HCT116 (cell line): ENCODE data around the gene LYPD6. TPM values are rescaled to one million over a fixed set of nuclear protein-coding genes. Genes with fewer than 3 reads are reported as not detected.

Experiments
- ATAC-seq: fragments of 200-7000 bp; cut with Tn5 transposase; 2 replicates; pipeline ENCODE4 v1.9.1; 2020; ENCODE audit warnings: mild to moderate bottlenecking, moderate library complexity
- BruUV-seq: library from RNA; stranded (reverse); fragments of 400-500 nt; replicated peaks from 2 replicates; lab custom pipeline; 2021; lab: Mats Ljungman, UMichigan
- CTCF ChIA-PET: fragments of 300-600 bp; sonication (Branson Sonifier 250); formaldehyde crosslinking; loops from one replicate; lab custom pipeline; 2021; ENCODE audit warnings: antibody characterized with exemption; lab: Charles Lee
- POLR2A ChIA-PET: fragments of 300-600, 350-600 bp; sonication (Branson Sonifier 250); formaldehyde crosslinking; loops from one replicate; lab custom pipeline; 2021; ENCODE audit warnings: antibody characterized with exemption; lab: Charles Lee
- RAD21 ChIA-PET, 2 experiments: fragments of 300-600 bp; sonication (Branson Sonifier 250); formaldehyde crosslinking; loops; one replicate each; lab custom pipeline; 2023; ENCODE audit warnings: low total read pairs in 2 of 2; ENCODE audit not compliant: uncharacterized antibody in 2 of 2, unreplicated experiment in 2 of 2, low non-redundant PET in 1 of 2; lab: Charles Lee
- DNase-seq: peaks from one replicate; pipeline ENCODE4 v3.0.0-alpha.2; 2010; ENCODE audit warnings: low read depth, low spot score
- H2AFZ ChIP-seq: fragments of 200-600 bp; shearing (Covaris generic), sonication (generic); 2 replicates; pipeline ENCODE4 v1.6.1; 2017; ENCODE audit warnings: low read depth, mixed run types, mixed read lengths, antibody characterized with exemption, low read length; ENCODE audit not compliant: poor library complexity, severe bottlenecking
- H3K27ac ChIP-seq: 2 replicates; pipeline ENCODE4 v1.5.1; 2012; ENCODE audit warnings: low read depth, low read length
- H3K27me3 ChIP-seq: fragments of 200-600 bp; sonication (generic); 2 replicates; pipeline ENCODE4 v1.6.1; 2016; ENCODE audit warnings: mixed run types, low read length, mixed read lengths; ENCODE audit not compliant: insufficient read depth
- H3K36me3 ChIP-seq, 2 experiments: fragments of 200-500 bp in 1 of 2; fragments of 200-600 bp in 1 of 2; sonication (Bioruptor generic) in 1 of 2; sonication (generic) in 1 of 2; 2 replicates each; pipeline versions ENCODE4 v1.5.1 to v1.6.1; 2014 to 2016; ENCODE audit warnings: low read length in 2 of 2, inconsistent platforms in 1 of 2, mixed read lengths in 1 of 2, mixed run types in 1 of 2; ENCODE audit not compliant: insufficient read depth in 2 of 2, control insufficient read depth in 1 of 2
- H3K4me1 ChIP-seq, 2 experiments: fragments of 200-600 bp in 1 of 2; sonication (generic) in 1 of 2; 2 replicates each; pipeline versions ENCODE4 v1.5.1 to v1.6.1; 2012 to 2017; ENCODE audit warnings: low read length in 2 of 2, inconsistent platforms in 1 of 2, mild to moderate bottlenecking in 1 of 2, mixed read lengths in 1 of 2, mixed run types in 1 of 2, moderate library complexity in 1 of 2; ENCODE audit not compliant: insufficient read depth in 2 of 2, control insufficient read depth in 1 of 2
- H3K4me2 ChIP-seq: fragments of 200-600 bp; sonication (generic); 2 replicates; pipeline ENCODE4 v1.6.1; 2017; ENCODE audit warnings: mixed run types, low read length, mixed read lengths
- H3K4me3 ChIP-seq, 2 experiments: fragments of 200-600 bp in 1 of 2; sonication (generic) in 1 of 2; replicated peaks in 1 of 2; 2 replicates each; pipeline ENCODE4 v1.5.1; 2011 to 2016; ENCODE audit warnings: low read length in 2 of 2, control low read depth in 1 of 2, low read depth in 1 of 2, mild to moderate bottlenecking in 1 of 2, mixed read lengths in 1 of 2, mixed run types in 1 of 2
- H3K79me2 ChIP-seq: fragments of 200-600 bp; sonication (generic); 2 replicates; pipeline ENCODE4 v1.6.1; 2017; ENCODE audit warnings: mild to moderate bottlenecking, mixed run types, low read length, moderate library complexity, mixed read lengths; ENCODE audit not compliant: insufficient read depth
- H3K9ac ChIP-seq: fragments of 200-600 bp; sonication (generic); 2 replicates; pipeline ENCODE4 v1.6.1; 2016; ENCODE audit warnings: low read length, mixed read lengths
- H3K9me2 ChIP-seq: fragments of 200-600 bp; sonication (generic), shearing (Covaris generic); 2 replicates; pipeline ENCODE4 v1.6.1; 2017; ENCODE audit warnings: mixed run types, mild to moderate bottlenecking, moderate library complexity; ENCODE audit not compliant: insufficient read depth
- H3K9me3 ChIP-seq, 2 experiments: fragments of 200-500 bp in 1 of 2; fragments of 200-600 bp in 1 of 2; sonication (Bioruptor generic) in 1 of 2; sonication (generic) in 1 of 2; 2 replicates each; pipeline ENCODE4 v1.6.1; 2014 to 2017; ENCODE audit warnings: low read length in 2 of 2, mixed read lengths in 2 of 2, inconsistent platforms in 1 of 2, low read depth in 1 of 2, mild to moderate bottlenecking in 1 of 2, mixed run types in 1 of 2, moderate library complexity in 1 of 2; ENCODE audit not compliant: control insufficient read depth in 1 of 2, insufficient read depth in 1 of 2
- H4K20me1 ChIP-seq: fragments of 200-600 bp; sonication (generic), shearing (Covaris generic); 2 replicates; pipeline ENCODE4 v1.6.1; 2017; ENCODE audit warnings: mixed run types, mild to moderate bottlenecking, moderate library complexity; ENCODE audit not compliant: insufficient read depth
- CTCF ChIP-seq, 3 experiments: fragments of 200-600 bp in 1 of 3; sonication (generic) in 1 of 3; IDR thresholded peaks in 2 of 3; conservative IDR thresholded peaks in 1 of 3; 2 replicates each; pipeline ENCODE4 v1.5.1; 2012 to 2017; ENCODE audit warnings: low read depth in 2 of 3, low read length in 2 of 3, antibody characterized with exemption in 1 of 3, borderline replicate concordance in 1 of 3, control low read depth in 1 of 3, mild to moderate bottlenecking in 1 of 3, mixed read lengths in 1 of 3, mixed run types in 1 of 3, moderate library complexity in 1 of 3; ENCODE audit not compliant: insufficient read depth in 1 of 3
- FOSL1 ChIP-seq: IDR thresholded peaks from 2 replicates; pipeline ENCODE4 v1.6.1; 2012; ENCODE audit warnings: low read depth
- POLR2AphosphoS5 ChIP-seq: IDR thresholded peaks from 2 replicates; pipeline ENCODE4 v1.6.1; 2011; ENCODE audit warnings: mild to moderate bottlenecking, low read depth, low read length, moderate library complexity
- RAD21 ChIP-seq: IDR thresholded peaks from 2 replicates; pipeline ENCODE4 v1.6.1; 2012; ENCODE audit warnings: low read depth, mild to moderate bottlenecking
- REST ChIP-seq: IDR thresholded peaks from 2 replicates; pipeline ENCODE4 v1.6.1; 2012; ENCODE audit warnings: low read depth
- ZBTB33 ChIP-seq: IDR thresholded peaks from 2 replicates; pipeline ENCODE4 v1.6.1; 2011; ENCODE audit warnings: mild to moderate bottlenecking, low read length, moderate library complexity; ENCODE audit not compliant: insufficient replicate concordance; ENCODE audit errors: extremely low read depth
- intact Hi-C: fragments of 100-400 bp; cut with micrococcal nuclease; formaldehyde crosslinking; loops from 2 replicates; pipeline ENCODE4 v1.10.0; 2022
- total RNA-seq: library from RNA; stranded (reverse); gene quantifications from one replicate; pipeline ENCODE4 v1.2.1, GENCODE V29; 2021; ENCODE audit not compliant: unreplicated experiment

LYPD6 gene
- total RNA-seq, 1 experiment from 2014 or later = 3.0 TPM

GRCh38 chr2:149463328-149464002 is 133.1 kb downstream of the LYPD6 start:
- H3K36me3 ChIP-seq = no peaks in the 10 kb centered on the region
- ATAC-seq = no peak
- ChIA-PET CTCF (no interaction called here), POLR2A (no interaction called here), RAD21 (no interaction called here)
- no peak for TF ChIP-seq ZBTB33
- no peak for TF ChIP-seq POLR2AphosphoS5
- no peak for TF ChIP-seq FOSL1
- no peak for TF ChIP-seq REST
- TF ChIP-seq RAD21 = no peak
- no peak for TF ChIP-seq CTCF (IDR thresholded peaks at IDR 0.05 in 2 of 3, conservative IDR thresholded peaks at IDR 0.05 in 1 of 3; ENCODE audit: borderline replicate concordance in 1 of 3, insufficient read depth in 1 of 3, low read depth in 2 of 3, low read length in 2 of 3)
- no peak for DNase-seq
- no peak overlapping the region for H3K4me2 ChIP-seq
- no peak overlapping the region for H3K27ac ChIP-seq
- H3K4me3 ChIP-seq = no peak overlapping the region
- no peak overlapping the region for H2AFZ ChIP-seq
- H3K4me1 ChIP-seq = no peaks in the 10 kb centered on the region
- H3K27me3 ChIP-seq = no peaks in the 10 kb centered on the region
- H4K20me1 ChIP-seq = no peaks in the 10 kb centered on the region
- no TSS peak for BruUV-seq
- no peaks in the 10 kb centered on the region for H3K9me3 ChIP-seq
- H3K9me2 ChIP-seq = no peaks in the 10 kb centered on the region
- intact Hi-C loops = no loop called here
- no peak overlapping the region for H3K9ac ChIP-seq
- no peaks in the 10 kb centered on the region for H3K79me2 ChIP-seq
